Measurements from ENCODE around the gene TAS2R60.

GRCh38 chr7:143462045-143462444 is 18.8 kb downstream of the TAS2R60 start:
- TF ChIP-seq, protein P1, sequence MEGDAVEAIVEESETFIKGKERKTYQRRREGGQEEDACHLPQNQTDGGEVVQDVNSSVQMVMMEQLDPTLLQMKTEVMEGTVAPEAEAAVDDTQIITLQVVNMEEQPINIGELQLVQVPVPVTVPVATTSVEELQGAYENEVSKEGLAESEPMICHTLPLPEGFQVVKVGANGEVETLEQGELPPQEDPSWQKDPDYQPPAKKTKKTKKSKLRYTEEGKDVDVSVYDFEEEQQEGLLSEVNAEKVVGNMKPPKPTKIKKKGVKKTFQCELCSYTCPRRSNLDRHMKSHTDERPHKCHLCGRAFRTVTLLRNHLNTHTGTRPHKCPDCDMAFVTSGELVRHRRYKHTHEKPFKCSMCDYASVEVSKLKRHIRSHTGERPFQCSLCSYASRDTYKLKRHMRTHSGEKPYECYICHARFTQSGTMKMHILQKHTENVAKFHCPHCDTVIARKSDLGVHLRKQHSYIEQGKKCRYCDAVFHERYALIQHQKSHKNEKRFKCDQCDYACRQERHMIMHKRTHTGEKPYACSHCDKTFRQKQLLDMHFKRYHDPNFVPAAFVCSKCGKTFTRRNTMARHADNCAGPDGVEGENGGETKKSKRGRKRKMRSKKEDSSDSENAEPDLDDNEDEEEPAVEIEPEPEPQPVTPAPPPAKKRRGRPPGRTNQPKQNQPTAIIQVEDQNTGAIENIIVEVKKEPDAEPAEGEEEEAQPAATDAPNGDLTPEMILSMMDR (conservative IDR thresholded peaks at IDR 0.05): no peak
- TF ChIP-seq EZH2 (IDR thresholded peaks at IDR 0.05; ENCODE audit: low read depth): no peak

All from PC-9 (cell line).